NCI-H1092 treated with DMSO at 0.1 percent for 48 hours (cell line): ENCODE results near the gene NECAB2.

Experiments
- DNase-seq: peaks from one replicate; lab custom pipeline; 2025; lab: John Stamatoyannopoulos, UW

NECAB2 gene

GRCh38 chr16:84045001-84045817 is 77.2 kb downstream of the NECAB2 start:
- DNase-seq = no peak

GRCh38 chr16:84045818-84046470 is 77.9 kb downstream of the NECAB2 start:
- no peak for DNase-seq

DNA sequence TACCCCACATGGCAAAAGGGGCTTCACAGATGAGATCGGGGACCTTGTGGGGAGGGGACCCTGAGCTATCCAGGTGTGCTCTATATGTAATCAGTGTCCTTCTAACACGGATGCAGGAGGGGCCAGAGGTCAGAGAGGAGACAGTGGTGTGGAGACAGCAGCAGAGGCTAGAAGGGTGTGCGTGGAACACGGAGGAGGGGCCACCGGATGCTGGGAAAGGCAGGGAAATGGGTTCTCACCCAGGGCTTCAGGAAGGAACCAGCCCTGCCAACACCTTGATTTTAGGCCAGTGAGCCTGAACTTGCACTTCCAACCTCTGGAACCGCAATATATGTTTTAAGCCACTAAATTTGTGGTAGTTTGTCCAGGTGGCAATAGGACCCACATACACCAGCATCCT is 79.2 kb downstream of the NECAB2 start:
- no peak for DNase-seq

DNA sequence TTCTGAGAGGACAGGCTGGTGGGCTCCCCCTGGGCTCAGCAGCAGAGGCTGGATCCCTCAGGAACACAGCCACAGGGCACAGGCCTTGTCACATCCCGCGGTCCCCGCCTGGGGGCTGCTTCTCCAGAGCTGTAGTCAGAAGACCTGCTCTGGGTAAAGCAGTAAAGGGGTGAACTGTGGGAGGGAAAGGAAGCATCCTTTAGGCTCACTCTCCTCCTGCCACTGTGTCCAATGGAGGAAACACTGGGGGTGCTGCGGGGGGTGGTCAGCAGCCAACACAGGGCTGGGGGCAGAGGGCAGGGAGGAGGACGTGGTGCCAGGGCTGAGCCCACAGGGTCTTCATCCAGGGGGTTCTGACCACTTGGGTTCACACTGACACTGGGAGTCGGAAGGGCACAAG is 79.6 kb downstream of the NECAB2 start:
- no peak for DNase-seq

DNA sequence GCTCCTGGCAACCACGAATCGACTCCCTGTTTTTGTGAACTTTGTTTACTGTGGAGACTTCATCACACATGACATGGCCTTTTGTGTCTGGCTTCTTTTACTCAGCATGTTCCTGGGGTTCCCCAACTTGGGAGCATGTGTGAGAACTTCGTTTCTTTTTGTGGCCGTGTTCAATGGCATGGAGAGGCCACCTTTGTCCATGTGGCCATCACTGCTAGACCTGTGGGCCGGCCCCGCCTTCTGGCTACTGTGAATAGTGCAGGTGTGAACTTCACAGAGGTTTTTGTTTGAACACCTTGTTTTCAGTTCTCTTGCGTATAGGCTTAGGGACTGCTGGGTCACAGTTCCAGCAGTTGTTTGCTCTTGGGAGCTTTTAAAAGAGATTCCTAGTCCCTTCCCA is 80.2 kb downstream of the NECAB2 start:
- DNase-seq = no peak

GRCh38 chr16:84048871-84049270 is 80.8 kb downstream of the NECAB2 start:
- DNase-seq = no peak

DNA sequence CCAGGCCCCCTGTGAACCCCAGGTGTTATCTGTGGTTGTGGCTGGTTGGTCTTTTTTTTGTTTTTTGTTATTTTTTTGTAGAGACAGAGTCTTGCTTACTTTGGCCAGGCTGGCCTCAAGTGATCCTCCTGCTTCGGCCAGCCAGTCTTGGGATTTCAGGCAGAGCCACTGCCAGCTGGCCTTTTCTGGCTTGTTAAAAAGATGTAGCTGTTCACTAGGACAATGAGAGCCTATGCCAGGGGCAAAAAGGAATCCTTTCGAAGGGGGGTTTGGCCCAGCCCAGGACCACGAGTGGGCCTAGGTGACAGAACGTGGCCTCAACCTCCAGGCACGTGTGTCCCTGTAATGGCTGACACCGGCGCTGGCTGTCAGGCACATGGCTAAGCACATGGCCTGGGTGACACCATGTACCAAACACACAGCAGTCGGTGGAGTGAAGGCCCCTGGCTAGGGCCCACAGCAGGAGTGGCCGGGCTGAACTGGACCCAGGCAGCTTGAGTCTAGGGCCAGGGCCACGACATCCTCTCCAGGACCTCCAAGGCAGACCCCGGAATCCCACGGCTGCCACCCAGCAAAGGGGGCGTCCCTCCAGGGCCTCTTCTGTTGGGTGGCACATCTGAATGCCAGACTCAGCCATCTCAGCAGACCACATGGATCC is 81.5 kb downstream of the NECAB2 start:
- DNase-seq = no peak

- DNase-seq = no peak
Measured at GRCh38 chr16:84050316-84050715, 82.3 kb downstream of the NECAB2 start.

- DNase-seq = no peak
Measured at GRCh38 chr16:84052071-84052622, 84.1 kb downstream of the NECAB2 start.
